PC-9 (cell line): Measurements from ENCODE around the gene C2CD4C. TPM values are rescaled to one million over a fixed set of nuclear protein-coding genes. Genes with fewer than 3 reads are reported as not detected.

Experiments used
- BruUV-seq: library from RNA; stranded (reverse); fragments of 400-500 nt; replicated peaks from 2 replicates; lab custom pipeline; 2021; lab: Mats Ljungman, UMichigan
- CTCF ChIA-PET: fragments of 300-600 bp; sonication (Branson Sonifier 250); formaldehyde crosslinking; loops from one replicate; lab custom pipeline; 2022; ENCODE audit warnings: antibody characterized with exemption; lab: Charles Lee
- POLR2A ChIA-PET: fragments of 300-600 bp; sonication (Branson Sonifier 250); formaldehyde crosslinking; loops from one replicate; lab custom pipeline; 2022; ENCODE audit warnings: antibody characterized with exemption; ENCODE audit not compliant: unreplicated experiment; lab: Charles Lee
- DNase-seq, 2 experiments: peaks; one replicate each; pipeline versions ENCODE4 v3.0.0 to v3.0.0-alpha.2; 2015 to 2022; ENCODE audit warnings: mixed read lengths in 1 of 2
- H2AFZ ChIP-seq: fragments of 200-600 bp; sonication (generic); 2 replicates; pipeline ENCODE4 v1.8.1; 2017; ENCODE audit warnings: antibody characterized with exemption
- H3F3A ChIP-seq: fragments of 200-600 bp; sonication (generic); 2 replicates; pipeline ENCODE4 v1.8.1; 2017; ENCODE audit warnings: antibody characterized with exemption, mild to moderate bottlenecking, low read depth; ENCODE audit not compliant: insufficient read depth
- H3K27ac ChIP-seq: fragments of 200-600 bp; sonication (generic); 2 replicates; pipeline ENCODE4 v1.6.1; 2016; ENCODE audit warnings: mixed run types
- H3K27me3 ChIP-seq: fragments of 200-600 bp; sonication (generic); 2 replicates; pipeline ENCODE4 v1.6.1; 2016; ENCODE audit warnings: low read depth, mixed run types; ENCODE audit not compliant: insufficient read depth
- H3K36me3 ChIP-seq: fragments of 200-600 bp; sonication (generic); 2 replicates; pipeline ENCODE4 v1.6.1; 2016; ENCODE audit warnings: low read depth, mixed run types
- H3K4me1 ChIP-seq: fragments of 200-600 bp; sonication (generic); replicated peaks from 2 replicates; pipeline ENCODE4 v1.6.1; 2016; ENCODE audit warnings: mixed run types; ENCODE audit not compliant: insufficient read depth
- H3K4me2 ChIP-seq: fragments of 200-600 bp; sonication (generic); 2 replicates; pipeline ENCODE4 v1.6.1; 2017; ENCODE audit warnings: mixed run types
- H3K4me3 ChIP-seq: fragments of 200-600 bp; sonication (generic); 2 replicates; pipeline ENCODE4 v1.6.1; 2016; ENCODE audit warnings: mixed run types
- H3K79me2 ChIP-seq: fragments of 200-600 bp; sonication (generic); 2 replicates; pipeline ENCODE4 v1.6.1; 2017; ENCODE audit warnings: low read depth, mixed run types
- H3K9me2 ChIP-seq: fragments of 200-600 bp; sonication (generic); 2 replicates; pipeline ENCODE4 v1.8.1; 2017; ENCODE audit warnings: mild to moderate bottlenecking; ENCODE audit not compliant: insufficient read depth
- H3K9me3 ChIP-seq: fragments of 200-600 bp; sonication (generic); 2 replicates; pipeline ENCODE4 v1.8.1; 2016; ENCODE audit warnings: low read depth; ENCODE audit not compliant: insufficient read depth
- H4K20me1 ChIP-seq: fragments of 200-600 bp; sonication (generic); 2 replicates; pipeline ENCODE4 v1.8.1; 2017; ENCODE audit not compliant: insufficient read depth
- EZH2 ChIP-seq: fragments of 200-600 bp; sonication (generic); IDR thresholded peaks from 2 replicates; pipeline ENCODE4 v1.8.0; 2017; ENCODE audit warnings: antibody characterized with exemption, low read depth
- intact Hi-C: fragments of 100-400 bp; cut with micrococcal nuclease; formaldehyde crosslinking; loops from one replicate; pipeline ENCODE4 v1.10.0; 2022; ENCODE audit not compliant: unreplicated experiment
- total RNA-seq: library from RNA; stranded (reverse); gene quantifications from 2 replicates; pipeline ENCODE4 v1.2.3, GENCODE V29; 2021
- TF ChIP-seq, protein P1 (sequence below): fragments of 200-600 bp; sonication (generic); conservative IDR thresholded peaks from 2 replicates; pipeline ENCODE4 v1.6.1; 2017; ENCODE audit warnings: mixed run types, antibody characterized with exemption, mild to moderate bottlenecking, moderate library complexity

The C2CD4C gene
- total RNA-seq, 1 experiment from 2014 or later, result 1.2 TPM

DNA sequence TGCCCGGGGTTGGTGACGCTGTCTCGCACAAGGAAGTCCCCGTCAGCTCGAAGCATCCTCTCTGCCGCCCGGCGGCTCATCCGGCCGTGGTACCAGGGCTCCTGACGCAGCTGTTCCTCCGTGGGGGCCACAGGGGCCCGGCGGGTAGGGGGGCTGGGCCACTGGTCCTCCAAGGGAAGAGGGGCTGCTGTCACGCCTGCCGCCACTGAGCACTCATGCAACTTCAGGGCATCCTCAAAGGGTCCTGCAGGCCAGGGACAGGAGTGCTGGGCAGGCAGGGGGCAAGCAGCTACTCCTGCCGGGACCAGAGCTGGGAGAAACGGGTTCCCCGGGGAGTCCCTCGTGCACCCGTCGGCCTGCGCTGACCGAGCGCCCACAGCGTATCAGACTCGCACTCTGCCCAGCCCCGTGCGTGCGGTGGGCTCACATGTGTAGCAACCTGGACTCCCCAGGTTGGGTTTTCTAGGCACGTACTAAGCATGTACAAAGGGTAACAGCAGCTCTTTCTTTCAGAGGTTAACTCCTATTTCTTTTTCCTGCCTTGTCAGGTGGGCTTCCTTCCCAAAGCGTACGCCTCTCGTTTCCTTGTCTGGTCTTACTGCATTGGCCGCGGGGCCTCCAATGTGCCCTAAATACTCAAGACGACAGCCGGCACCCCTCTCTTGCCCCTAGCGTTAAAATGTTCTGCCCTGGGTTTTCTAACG is 13.4 kb upstream of the C2CD4C start:
- Histone ChIP-seq H4K20me1 (no peaks in the 10 kb centered on the region), H3K9me3 (no peaks in the 10 kb centered on the region), H3K4me3 (no peak overlapping the region), H3F3A (no peaks in the 10 kb centered on the region), H2AFZ (no peak overlapping the region), H3K27ac (no peak overlapping the region), H3K36me3 (no peaks in the 10 kb centered on the region), H3K9me2 (no peaks in the 10 kb centered on the region), H3K27me3 (peaks cover 82% of the 10 kb centered on the region), H3K4me2 (no peak overlapping the region), H3K4me1 (no peaks in the 10 kb centered on the region), H3K79me2 (no peaks in the 10 kb centered on the region)
- intact Hi-C loops, result no loop called here
- CTCF ChIA-PET, result no interaction called here
- no peak for DNase-seq
- BruUV-seq, result no TSS peak
- POLR2A ChIA-PET, result no interaction called here
- TF ChIP-seq EZH2, result no peak
- TF ChIP-seq, protein P1, sequence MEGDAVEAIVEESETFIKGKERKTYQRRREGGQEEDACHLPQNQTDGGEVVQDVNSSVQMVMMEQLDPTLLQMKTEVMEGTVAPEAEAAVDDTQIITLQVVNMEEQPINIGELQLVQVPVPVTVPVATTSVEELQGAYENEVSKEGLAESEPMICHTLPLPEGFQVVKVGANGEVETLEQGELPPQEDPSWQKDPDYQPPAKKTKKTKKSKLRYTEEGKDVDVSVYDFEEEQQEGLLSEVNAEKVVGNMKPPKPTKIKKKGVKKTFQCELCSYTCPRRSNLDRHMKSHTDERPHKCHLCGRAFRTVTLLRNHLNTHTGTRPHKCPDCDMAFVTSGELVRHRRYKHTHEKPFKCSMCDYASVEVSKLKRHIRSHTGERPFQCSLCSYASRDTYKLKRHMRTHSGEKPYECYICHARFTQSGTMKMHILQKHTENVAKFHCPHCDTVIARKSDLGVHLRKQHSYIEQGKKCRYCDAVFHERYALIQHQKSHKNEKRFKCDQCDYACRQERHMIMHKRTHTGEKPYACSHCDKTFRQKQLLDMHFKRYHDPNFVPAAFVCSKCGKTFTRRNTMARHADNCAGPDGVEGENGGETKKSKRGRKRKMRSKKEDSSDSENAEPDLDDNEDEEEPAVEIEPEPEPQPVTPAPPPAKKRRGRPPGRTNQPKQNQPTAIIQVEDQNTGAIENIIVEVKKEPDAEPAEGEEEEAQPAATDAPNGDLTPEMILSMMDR, result no peak

- BruUV-seq, result no TSS peak
- Histone ChIP-seq H3K4me3 (no peak overlapping the region), H3K9me2 (no peaks in the 10 kb centered on the region), H3K4me1 (no peaks in the 10 kb centered on the region), H3K27ac (no peak overlapping the region), H3K9me3 (no peaks in the 10 kb centered on the region), H4K20me1 (no peaks in the 10 kb centered on the region), H3K27me3 (peaks cover 93% of the 10 kb centered on the region), H3F3A (no peaks in the 10 kb centered on the region), H3K4me2 (no peak overlapping the region), H2AFZ (no peak overlapping the region), H3K36me3 (no peaks in the 10 kb centered on the region), H3K79me2 (no peaks in the 10 kb centered on the region)
- ChIA-PET POLR2A (no interaction called here), CTCF (interaction anchor here (0.6 kb wide), 1 partner anchor 31 kb away, joined by 3 read pairs; no protein-coding TSS in a partner anchor)
- intact Hi-C loops, result no loop called here
- no peak for DNase-seq
- TF ChIP-seq EZH2, result no peak
- TF ChIP-seq, protein P1, result no peak
Measured at GRCh38 chr19:419721-420515, 11.0 kb upstream of the C2CD4C start.

GRCh38 chr19:418761-419671 is 10.1 kb upstream of the C2CD4C start:
- no peaks in the 10 kb centered on the region for H3F3A ChIP-seq
- no peak overlapping the region for H3K4me3 ChIP-seq
- no peak overlapping the region for H2AFZ ChIP-seq
- no peak overlapping the region for H3K27ac ChIP-seq
- CTCF ChIA-PET, result no interaction called here
- no peaks in the 10 kb centered on the region for H3K9me2 ChIP-seq
- no peaks in the 10 kb centered on the region for H3K4me1 ChIP-seq
- no peaks in the 10 kb centered on the region for H4K20me1 ChIP-seq
- no peak for DNase-seq
- intact Hi-C loops, result no loop called here
- no peak overlapping the region for H3K4me2 ChIP-seq
- H3K27me3 ChIP-seq, result peaks cover 93% of the 10 kb centered on the region
- H3K9me3 ChIP-seq, result no peaks in the 10 kb centered on the region
- no peak for TF ChIP-seq EZH2
- TF ChIP-seq, protein P1, result no peak
- no peaks in the 10 kb centered on the region for H3K79me2 ChIP-seq
- BruUV-seq, result no TSS peak
- POLR2A ChIA-PET, result no interaction called here
- H3K36me3 ChIP-seq, result no peaks in the 10 kb centered on the region
